Liver (tissue), 9 donors: ENCODE measurements around the gene TMEM141. TPM values are rescaled to one million over a fixed set of nuclear protein-coding genes. Genes with fewer than 3 reads are reported as not detected.

Source experiments
- DNase-seq: peaks from one replicate; pipeline ENCODE4 v3.0.0-alpha.2; 2017; ENCODE audit warnings: low spot score
- H3K27ac ChIP-seq, 2 donors: one replicate each; pipeline ENCODE4 v1.7.0; 2013; ENCODE audit warnings: inconsistent platforms in 2 of 2, low read length in 2 of 2, control low read depth in 1 of 2, low read depth in 1 of 2, mild to moderate bottlenecking in 1 of 2
- H3K27me3 ChIP-seq, 4 donors: one replicate each; pipeline versions ENCODE4 v1.6.1 to v1.7.0; 2013; ENCODE audit warnings: low read length in 3 of 4, inconsistent platforms in 1 of 4, mild to moderate bottlenecking in 1 of 4, moderate library complexity in 1 of 4; ENCODE audit not compliant: control insufficient read depth in 4 of 4, insufficient read depth in 4 of 4
- H3K36me3 ChIP-seq, 4 donors: one replicate each; pipeline versions ENCODE4 v1.6.1 to v1.7.0; 2013; ENCODE audit warnings: low read length in 3 of 4, mild to moderate bottlenecking in 3 of 4, low read depth in 1 of 4, moderate library complexity in 1 of 4; ENCODE audit not compliant: control insufficient read depth in 4 of 4, insufficient read depth in 3 of 4
- H3K4me1 ChIP-seq, 4 donors: one replicate each; pipeline versions ENCODE4 v1.6.1 to v1.7.0; 2013; ENCODE audit warnings: low read length in 3 of 4, mild to moderate bottlenecking in 3 of 4, moderate library complexity in 1 of 4; ENCODE audit not compliant: control insufficient read depth in 4 of 4, insufficient read depth in 4 of 4
- H3K4me3 ChIP-seq, 3 donors: one replicate each; pipeline versions ENCODE4 v1.6.1 to v1.7.0; 2013; ENCODE audit warnings: low read length in 3 of 3, control low read depth in 1 of 3, low read depth in 1 of 3, mild to moderate bottlenecking in 1 of 3
- H3K9ac ChIP-seq, 2 donors: one replicate each; pipeline ENCODE4 v1.7.0; 2013; ENCODE audit warnings: low read length in 2 of 2, mild to moderate bottlenecking in 2 of 2, moderate library complexity in 2 of 2, control low read depth in 1 of 2, low read depth in 1 of 2
- H3K9me3 ChIP-seq, 4 donors: one replicate each; pipeline versions ENCODE4 v1.6.1 to v1.7.0; 2013; ENCODE audit warnings: low read length in 3 of 4; ENCODE audit not compliant: control insufficient read depth in 4 of 4
- EGR1 ChIP-seq, 2 donors: IDR thresholded peaks; 2 replicates each; pipeline ENCODE4 v1.6.1; 2016 to 2018; ENCODE audit warnings: antibody characterized with exemption in 2 of 2, low read depth in 2 of 2
- FOXA2 ChIP-seq: IDR thresholded peaks from 2 replicates; pipeline ENCODE4 v1.6.1; 2016; ENCODE audit warnings: antibody characterized with exemption
- GABPA ChIP-seq, 2 donors: IDR thresholded peaks in 1 of 2; conservative IDR thresholded peaks in 1 of 2; 2 replicates each; pipeline ENCODE4 v1.6.1; 2016; ENCODE audit warnings: antibody characterized with exemption in 2 of 2, mild to moderate bottlenecking in 1 of 2, moderate library complexity in 1 of 2
- HNF4A ChIP-seq, 2 donors: conservative IDR thresholded peaks; 2 replicates each; pipeline ENCODE4 v1.6.1; 2016; ENCODE audit warnings: antibody characterized with exemption in 2 of 2, mild to moderate bottlenecking in 2 of 2
- HNF4G ChIP-seq: IDR thresholded peaks from 2 replicates; pipeline ENCODE4 v1.6.1; 2016; ENCODE audit warnings: antibody characterized with exemption
- JUND ChIP-seq, 2 donors: IDR thresholded peaks; 2 replicates each; pipeline ENCODE4 v1.6.1; 2016; ENCODE audit warnings: antibody characterized with exemption in 2 of 2
- NR2F2 ChIP-seq: IDR thresholded peaks from 2 replicates; pipeline ENCODE4 v1.6.1; 2016; ENCODE audit warnings: antibody characterized with exemption
- RAD21 ChIP-seq, 2 donors: IDR thresholded peaks; 2 replicates each; pipeline ENCODE4 v1.6.1; 2016; ENCODE audit warnings: antibody characterized with exemption in 2 of 2, mild to moderate bottlenecking in 2 of 2
- SP1 ChIP-seq: IDR thresholded peaks from 2 replicates; pipeline ENCODE4 v1.6.1; 2018; ENCODE audit warnings: antibody characterized with exemption, mild to moderate bottlenecking
- TAF1 ChIP-seq: conservative IDR thresholded peaks from 2 replicates; pipeline ENCODE4 v1.6.1; 2016; ENCODE audit warnings: antibody characterized with exemption, mild to moderate bottlenecking
- YY1 ChIP-seq: IDR thresholded peaks from 2 replicates; pipeline ENCODE4 v1.6.1; 2016; ENCODE audit warnings: antibody characterized with exemption, mild to moderate bottlenecking
- WGBS: extraction: QIAGEN DNeasy Blood & Tissue Kit; methylation state at CpG from one replicate; pipeline ENCODE4 v1.1.7; 2013; 5-methylcytosine and 5-hydroxymethylcytosine counted together
- polyA plus RNA-seq, 2 donors: library from polyadenylated mRNA; stranded (reverse) in 1 of 2; unstranded in 1 of 2; fragments of 200-250 nt in 1 of 2; fragments of >200 nt in 1 of 2; fragmentation: Nextera tagmentation in 1 of 2; extraction: Ambion mirVana in 1 of 2; gene quantifications; one replicate each; pipeline versions ENCODE4 v1.2.1 to v1.2.3, GENCODE V29; 2013 to 2015
- total RNA-seq, 2 donors: library from RNA; depleted of rRNA; stranded (reverse); fragments of >200 nt; gene quantifications; one replicate each; pipeline ENCODE4 v1.2.3, GENCODE V29; 2014
- TF ChIP-seq, protein P1 (sequence below): fragments of 150-350 bp; IDR thresholded peaks from 2 replicates; pipeline ENCODE4 v1.5.1; 2017; ENCODE audit warnings: improper control_type of control experiment, low read depth, low read length; ENCODE audit not compliant: missing input control
- TF ChIP-seq, protein P2 (sequence below): IDR thresholded peaks from 2 replicates; pipeline ENCODE4 v1.6.1; 2016; ENCODE audit warnings: antibody characterized with exemption
- TF ChIP-seq, protein P3 (sequence below): IDR thresholded peaks from 2 replicates; pipeline ENCODE4 v1.6.1; 2016; ENCODE audit warnings: antibody characterized with exemption
- TF ChIP-seq, protein P4 (sequence below): IDR thresholded peaks from 2 replicates; pipeline ENCODE4 v1.6.1; 2016; ENCODE audit warnings: antibody characterized with exemption
- TF ChIP-seq, protein P5 (sequence below): IDR thresholded peaks from 2 replicates; pipeline ENCODE4 v1.6.1; 2016; ENCODE audit warnings: antibody characterized with exemption, mild to moderate bottlenecking
- donor health status: healthy.
- donor health status: healthy.
- donor health status: healthy.
- donor health status: healthy.
- donor health status: healthy.

Gene TMEM141
- total and polyA plus RNA-seq, 4 donors, result 32.2 to 74.7 (median 66.2) TPM

DNA sequence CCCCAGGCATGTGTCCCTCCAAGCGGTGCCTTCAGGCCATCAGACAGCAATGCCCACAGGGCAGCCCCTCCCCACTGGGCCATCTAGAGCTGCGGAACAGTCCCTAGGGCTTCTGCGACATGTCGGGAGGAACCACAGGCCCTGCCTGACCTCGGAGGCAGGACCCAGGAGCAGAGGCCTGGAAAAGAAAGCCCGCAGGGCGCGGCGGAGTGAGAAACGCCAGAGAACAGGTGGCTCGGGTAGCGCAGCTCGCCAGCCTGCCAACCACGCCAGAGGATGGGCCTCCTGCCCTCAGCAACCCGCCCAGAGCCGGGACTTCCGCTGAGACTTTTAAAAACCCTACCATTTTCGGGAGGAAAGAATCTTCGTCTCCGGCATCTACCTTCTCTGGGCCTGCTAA, 33.8 kb upstream of the TMEM141 start:
- no peak for DNase-seq
- Histone ChIP-seq H3K4me3 (no peak overlapping the region), H3K9ac (no peak overlapping the region), H3K36me3 (no peaks in the 10 kb centered on the region), H3K27ac (no peak overlapping the region), H3K27me3 (no peaks in the 10 kb centered on the region), H3K4me1 (no peaks in the 10 kb centered on the region), H3K9me3 (no peaks in the 10 kb centered on the region)
- TF ChIP-seq, protein P1, sequence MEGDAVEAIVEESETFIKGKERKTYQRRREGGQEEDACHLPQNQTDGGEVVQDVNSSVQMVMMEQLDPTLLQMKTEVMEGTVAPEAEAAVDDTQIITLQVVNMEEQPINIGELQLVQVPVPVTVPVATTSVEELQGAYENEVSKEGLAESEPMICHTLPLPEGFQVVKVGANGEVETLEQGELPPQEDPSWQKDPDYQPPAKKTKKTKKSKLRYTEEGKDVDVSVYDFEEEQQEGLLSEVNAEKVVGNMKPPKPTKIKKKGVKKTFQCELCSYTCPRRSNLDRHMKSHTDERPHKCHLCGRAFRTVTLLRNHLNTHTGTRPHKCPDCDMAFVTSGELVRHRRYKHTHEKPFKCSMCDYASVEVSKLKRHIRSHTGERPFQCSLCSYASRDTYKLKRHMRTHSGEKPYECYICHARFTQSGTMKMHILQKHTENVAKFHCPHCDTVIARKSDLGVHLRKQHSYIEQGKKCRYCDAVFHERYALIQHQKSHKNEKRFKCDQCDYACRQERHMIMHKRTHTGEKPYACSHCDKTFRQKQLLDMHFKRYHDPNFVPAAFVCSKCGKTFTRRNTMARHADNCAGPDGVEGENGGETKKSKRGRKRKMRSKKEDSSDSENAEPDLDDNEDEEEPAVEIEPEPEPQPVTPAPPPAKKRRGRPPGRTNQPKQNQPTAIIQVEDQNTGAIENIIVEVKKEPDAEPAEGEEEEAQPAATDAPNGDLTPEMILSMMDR, result no peak
- no peak for TF ChIP-seq FOXA2
- TF ChIP-seq HNF4A (conservative IDR thresholded peaks at IDR 0.05), result no peak
- TF ChIP-seq, protein P2, sequence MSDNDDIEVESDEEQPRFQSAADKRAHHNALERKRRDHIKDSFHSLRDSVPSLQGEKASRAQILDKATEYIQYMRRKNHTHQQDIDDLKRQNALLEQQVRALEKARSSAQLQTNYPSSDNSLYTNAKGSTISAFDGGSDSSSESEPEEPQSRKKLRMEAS, result no peak
- no peak for TF ChIP-seq TAF1
- TF ChIP-seq RAD21 (IDR thresholded peaks at IDR 0.05), result no peak
- TF ChIP-seq, protein P3, sequence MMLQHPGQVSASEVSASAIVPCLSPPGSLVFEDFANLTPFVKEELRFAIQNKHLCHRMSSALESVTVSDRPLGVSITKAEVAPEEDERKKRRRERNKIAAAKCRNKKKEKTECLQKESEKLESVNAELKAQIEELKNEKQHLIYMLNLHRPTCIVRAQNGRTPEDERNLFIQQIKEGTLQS, result no peak
- no peak for TF ChIP-seq NR2F2
- no peak for TF ChIP-seq SP1
- TF ChIP-seq HNF4G, result no peak
- TF ChIP-seq GABPA (IDR thresholded peaks at IDR 0.05 in 1 of 2, conservative IDR thresholded peaks at IDR 0.05 in 1 of 2), result no peak
- TF ChIP-seq YY1, result no peak
- TF ChIP-seq, protein P4, sequence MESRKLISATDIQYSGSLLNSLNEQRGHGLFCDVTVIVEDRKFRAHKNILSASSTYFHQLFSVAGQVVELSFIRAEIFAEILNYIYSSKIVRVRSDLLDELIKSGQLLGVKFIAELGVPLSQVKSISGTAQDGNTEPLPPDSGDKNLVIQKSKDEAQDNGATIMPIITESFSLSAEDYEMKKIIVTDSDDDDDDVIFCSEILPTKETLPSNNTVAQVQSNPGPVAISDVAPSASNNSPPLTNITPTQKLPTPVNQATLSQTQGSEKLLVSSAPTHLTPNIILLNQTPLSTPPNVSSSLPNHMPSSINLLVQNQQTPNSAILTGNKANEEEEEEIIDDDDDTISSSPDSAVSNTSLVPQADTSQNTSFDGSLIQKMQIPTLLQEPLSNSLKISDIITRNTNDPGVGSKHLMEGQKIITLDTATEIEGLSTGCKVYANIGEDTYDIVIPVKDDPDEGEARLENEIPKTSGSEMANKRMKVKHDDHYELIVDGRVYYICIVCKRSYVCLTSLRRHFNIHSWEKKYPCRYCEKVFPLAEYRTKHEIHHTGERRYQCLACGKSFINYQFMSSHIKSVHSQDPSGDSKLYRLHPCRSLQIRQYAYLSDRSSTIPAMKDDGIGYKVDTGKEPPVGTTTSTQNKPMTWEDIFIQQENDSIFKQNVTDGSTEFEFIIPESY, result no peak
- TF ChIP-seq, protein P5, sequence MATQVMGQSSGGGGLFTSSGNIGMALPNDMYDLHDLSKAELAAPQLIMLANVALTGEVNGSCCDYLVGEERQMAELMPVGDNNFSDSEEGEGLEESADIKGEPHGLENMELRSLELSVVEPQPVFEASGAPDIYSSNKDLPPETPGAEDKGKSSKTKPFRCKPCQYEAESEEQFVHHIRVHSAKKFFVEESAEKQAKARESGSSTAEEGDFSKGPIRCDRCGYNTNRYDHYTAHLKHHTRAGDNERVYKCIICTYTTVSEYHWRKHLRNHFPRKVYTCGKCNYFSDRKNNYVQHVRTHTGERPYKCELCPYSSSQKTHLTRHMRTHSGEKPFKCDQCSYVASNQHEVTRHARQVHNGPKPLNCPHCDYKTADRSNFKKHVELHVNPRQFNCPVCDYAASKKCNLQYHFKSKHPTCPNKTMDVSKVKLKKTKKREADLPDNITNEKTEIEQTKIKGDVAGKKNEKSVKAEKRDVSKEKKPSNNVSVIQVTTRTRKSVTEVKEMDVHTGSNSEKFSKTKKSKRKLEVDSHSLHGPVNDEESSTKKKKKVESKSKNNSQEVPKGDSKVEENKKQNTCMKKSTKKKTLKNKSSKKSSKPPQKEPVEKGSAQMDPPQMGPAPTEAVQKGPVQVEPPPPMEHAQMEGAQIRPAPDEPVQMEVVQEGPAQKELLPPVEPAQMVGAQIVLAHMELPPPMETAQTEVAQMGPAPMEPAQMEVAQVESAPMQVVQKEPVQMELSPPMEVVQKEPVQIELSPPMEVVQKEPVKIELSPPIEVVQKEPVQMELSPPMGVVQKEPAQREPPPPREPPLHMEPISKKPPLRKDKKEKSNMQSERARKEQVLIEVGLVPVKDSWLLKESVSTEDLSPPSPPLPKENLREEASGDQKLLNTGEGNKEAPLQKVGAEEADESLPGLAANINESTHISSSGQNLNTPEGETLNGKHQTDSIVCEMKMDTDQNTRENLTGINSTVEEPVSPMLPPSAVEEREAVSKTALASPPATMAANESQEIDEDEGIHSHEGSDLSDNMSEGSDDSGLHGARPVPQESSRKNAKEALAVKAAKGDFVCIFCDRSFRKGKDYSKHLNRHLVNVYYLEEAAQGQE, result no peak
- no peak for TF ChIP-seq JUND (IDR thresholded peaks at IDR 0.05)
- 91% methylated on average over 20 of the region's 20 CpGs for WGBS

DNA sequence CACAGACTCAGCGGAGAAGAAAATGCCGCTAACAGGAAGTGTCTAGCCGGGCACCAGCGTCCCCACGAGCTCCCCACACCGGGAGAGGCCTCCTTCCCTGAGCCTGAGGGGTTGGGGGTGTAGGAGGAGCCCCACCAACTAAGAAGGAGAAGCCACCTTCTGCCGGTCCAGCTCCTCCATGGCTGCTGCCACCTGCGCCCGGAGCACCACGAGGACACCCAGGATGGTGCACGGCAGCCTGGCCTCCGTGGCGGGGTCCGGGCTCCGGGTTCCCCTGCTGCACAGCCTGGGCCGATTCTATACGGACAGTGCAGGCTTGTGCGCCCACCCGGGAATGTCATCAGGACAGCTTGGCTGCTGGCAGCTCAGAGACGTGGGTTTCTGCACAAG, 33.4 kb upstream of the TMEM141 start:
- WGBS, result 92% methylated on average over 20 of the region's 20 CpGs
- TF ChIP-seq HNF4A (conservative IDR thresholded peaks at IDR 0.05), result no peak
- no peak for TF ChIP-seq GABPA (IDR thresholded peaks at IDR 0.05 in 1 of 2, conservative IDR thresholded peaks at IDR 0.05 in 1 of 2)
- TF ChIP-seq NR2F2, result no peak
- no peak for TF ChIP-seq RAD21 (IDR thresholded peaks at IDR 0.05)
- TF ChIP-seq, protein P5, result no peak
- TF ChIP-seq HNF4G, result no peak
- TF ChIP-seq EGR1 (IDR thresholded peaks at IDR 0.05; ENCODE audit: low read depth in 2 of 2), result no peak
- TF ChIP-seq, protein P1, result no peak
- TF ChIP-seq JUND (IDR thresholded peaks at IDR 0.05), result no peak
- TF ChIP-seq, protein P3, result no peak
- no peak overlapping the region for H3K4me3 ChIP-seq
- no peak overlapping the region for H3K27ac ChIP-seq
- no peak for DNase-seq
- H3K27me3 ChIP-seq, result no peaks in the 10 kb centered on the region
- H3K9ac ChIP-seq, result no peak overlapping the region
- H3K36me3 ChIP-seq, result no peaks in the 10 kb centered on the region
- no peaks in the 10 kb centered on the region for H3K9me3 ChIP-seq
- no peaks in the 10 kb centered on the region for H3K4me1 ChIP-seq
